Measurements from ENCODE around the gene ACE2. TPM values are rescaled to one million over a fixed set of nuclear protein-coding genes. Genes with fewer than 3 reads are reported as not detected.

The ACE2 gene
- total and polyA plus RNA-seq, 2 donors (not counting 1 experiment from before 2014, with no cell fraction given): not detected

DNA sequence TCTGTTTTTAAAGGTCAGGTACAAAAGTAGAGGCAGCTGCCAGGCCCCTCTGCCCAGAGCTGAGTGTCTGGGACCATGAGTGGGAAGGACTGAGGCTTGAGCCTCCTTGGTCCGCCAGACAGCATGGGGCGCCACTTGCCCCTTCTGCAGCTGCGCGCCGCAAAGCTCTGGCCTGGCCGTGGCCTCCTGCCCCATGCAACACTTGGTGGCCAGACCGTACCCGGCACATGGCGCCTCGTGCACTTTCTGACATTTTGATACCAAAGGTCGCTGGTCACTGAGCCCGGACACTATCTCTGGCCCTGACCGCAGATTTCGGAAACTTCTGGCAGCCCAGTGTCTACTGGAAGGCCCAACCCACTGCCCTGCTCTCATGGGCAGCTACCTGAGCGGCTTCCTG lies 45.3 kb upstream of the ACE2 start:
- no peak overlapping the region for H3K4me2 ChIP-seq (ENCODE audit: extremely low read depth, insufficient read depth, low read length)
- no peak for TF ChIP-seq EZH2 (IDR thresholded peaks at IDR 0.05; ENCODE audit: low read length, missing control alignments)
- TF ChIP-seq, protein P1, sequence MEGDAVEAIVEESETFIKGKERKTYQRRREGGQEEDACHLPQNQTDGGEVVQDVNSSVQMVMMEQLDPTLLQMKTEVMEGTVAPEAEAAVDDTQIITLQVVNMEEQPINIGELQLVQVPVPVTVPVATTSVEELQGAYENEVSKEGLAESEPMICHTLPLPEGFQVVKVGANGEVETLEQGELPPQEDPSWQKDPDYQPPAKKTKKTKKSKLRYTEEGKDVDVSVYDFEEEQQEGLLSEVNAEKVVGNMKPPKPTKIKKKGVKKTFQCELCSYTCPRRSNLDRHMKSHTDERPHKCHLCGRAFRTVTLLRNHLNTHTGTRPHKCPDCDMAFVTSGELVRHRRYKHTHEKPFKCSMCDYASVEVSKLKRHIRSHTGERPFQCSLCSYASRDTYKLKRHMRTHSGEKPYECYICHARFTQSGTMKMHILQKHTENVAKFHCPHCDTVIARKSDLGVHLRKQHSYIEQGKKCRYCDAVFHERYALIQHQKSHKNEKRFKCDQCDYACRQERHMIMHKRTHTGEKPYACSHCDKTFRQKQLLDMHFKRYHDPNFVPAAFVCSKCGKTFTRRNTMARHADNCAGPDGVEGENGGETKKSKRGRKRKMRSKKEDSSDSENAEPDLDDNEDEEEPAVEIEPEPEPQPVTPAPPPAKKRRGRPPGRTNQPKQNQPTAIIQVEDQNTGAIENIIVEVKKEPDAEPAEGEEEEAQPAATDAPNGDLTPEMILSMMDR (conservative IDR thresholded peaks at IDR 0.05 in 1 of 2, IDR thresholded peaks at IDR 0.05 in 1 of 2; ENCODE audit: low read depth in 1 of 2, low read length in 2 of 2): no peak
- no peaks in the 10 kb centered on the region for H3K27me3 ChIP-seq (ENCODE audit: control insufficient read depth, insufficient read depth, low read length)
- no peaks in the 10 kb centered on the region for H3K79me2 ChIP-seq (ENCODE audit: control insufficient read depth, insufficient read depth, low read length)
- no peak for DNase-seq (ENCODE audit: low read depth in 2 of 2)
- H4K20me1 ChIP-seq (ENCODE audit: control insufficient read depth, extremely low read depth, insufficient read depth, low read length): no peaks in the 10 kb centered on the region
- H3K36me3 ChIP-seq (ENCODE audit: control insufficient read depth, insufficient read depth, low read length): no peaks in the 10 kb centered on the region
- no peaks in the 10 kb centered on the region for H3K4me1 ChIP-seq (ENCODE audit: control insufficient read depth, extremely low read depth, insufficient read depth, low read length)
- no peaks in the 10 kb centered on the region for H3K9me3 ChIP-seq (ENCODE audit: control insufficient read depth, insufficient read depth, low read depth, low read length)
- H3K4me3 ChIP-seq (replicated peaks in 1 of 4; ENCODE audit: control extremely low read depth in 1 of 4, insufficient read depth in 1 of 4, low read depth in 3 of 4, low read length in 4 of 4): no peak overlapping the region
- no peak overlapping the region for H2AFZ ChIP-seq (ENCODE audit: low read length)
- no peak overlapping the region for H3K9ac ChIP-seq (ENCODE audit: insufficient read depth, low read length)
- H3K27ac ChIP-seq (ENCODE audit: insufficient read depth, low read length): no peak overlapping the region

DNA sequence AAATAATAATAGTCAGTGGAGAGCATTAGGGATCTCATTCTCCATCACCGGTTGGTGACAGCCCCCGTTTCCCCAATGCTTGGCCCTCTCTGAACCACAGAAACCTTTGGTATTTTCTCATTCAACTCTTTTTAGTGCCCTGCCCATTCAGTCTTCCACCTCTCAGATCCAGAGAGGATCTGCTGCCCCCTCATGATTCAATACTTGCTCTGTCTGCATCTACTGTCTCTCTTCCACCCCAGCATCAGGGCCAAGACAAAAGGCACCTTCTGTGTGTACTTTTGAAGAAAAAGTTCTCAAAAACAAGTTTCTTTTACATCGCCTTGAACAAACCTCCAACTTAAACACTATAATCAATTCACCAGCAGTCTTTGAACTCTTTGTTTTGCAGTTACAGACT lies 44.5 kb upstream of the ACE2 start:
- H2AFZ ChIP-seq (ENCODE audit: low read length): no peak overlapping the region
- no peaks in the 10 kb centered on the region for H3K4me1 ChIP-seq (ENCODE audit: control insufficient read depth, extremely low read depth, insufficient read depth, low read length)
- no peak for DNase-seq (ENCODE audit: low read depth in 2 of 2)
- TF ChIP-seq EZH2 (IDR thresholded peaks at IDR 0.05; ENCODE audit: low read length, missing control alignments): no peak
- TF ChIP-seq, protein P1 (conservative IDR thresholded peaks at IDR 0.05 in 1 of 2, IDR thresholded peaks at IDR 0.05 in 1 of 2; ENCODE audit: low read depth in 1 of 2, low read length in 2 of 2): no peak
- no peaks in the 10 kb centered on the region for H3K9me3 ChIP-seq (ENCODE audit: control insufficient read depth, insufficient read depth, low read depth, low read length)
- H3K36me3 ChIP-seq (ENCODE audit: control insufficient read depth, insufficient read depth, low read length): no peaks in the 10 kb centered on the region
- H3K4me3 ChIP-seq (replicated peaks in 1 of 4; ENCODE audit: control extremely low read depth in 1 of 4, insufficient read depth in 1 of 4, low read depth in 3 of 4, low read length in 4 of 4): no peak overlapping the region
- H3K4me2 ChIP-seq (ENCODE audit: extremely low read depth, insufficient read depth, low read length): no peak overlapping the region
- H3K27me3 ChIP-seq (ENCODE audit: control insufficient read depth, insufficient read depth, low read length): no peaks in the 10 kb centered on the region
- no peak overlapping the region for H3K9ac ChIP-seq (ENCODE audit: insufficient read depth, low read length)
- H4K20me1 ChIP-seq (ENCODE audit: control insufficient read depth, extremely low read depth, insufficient read depth, low read length): no peaks in the 10 kb centered on the region
- no peaks in the 10 kb centered on the region for H3K79me2 ChIP-seq (ENCODE audit: control insufficient read depth, insufficient read depth, low read length)
- no peak overlapping the region for H3K27ac ChIP-seq (ENCODE audit: insufficient read depth, low read length)

- Histone ChIP-seq H3K4me2 (ENCODE audit: extremely low read depth, insufficient read depth, low read length) (no peak overlapping the region), H3K4me1 (ENCODE audit: control insufficient read depth, extremely low read depth, insufficient read depth, low read length) (no peaks in the 10 kb centered on the region), H3K27me3 (ENCODE audit: control insufficient read depth, insufficient read depth, low read length) (no peaks in the 10 kb centered on the region), H3K9ac (ENCODE audit: insufficient read depth, low read length) (no peak overlapping the region), H3K27ac (ENCODE audit: insufficient read depth, low read length) (no peak overlapping the region), H3K4me3 (replicated peaks in 1 of 4; ENCODE audit: control extremely low read depth in 1 of 4, insufficient read depth in 1 of 4, low read depth in 3 of 4, low read length in 4 of 4) (no peak overlapping the region), H3K36me3 (ENCODE audit: control insufficient read depth, insufficient read depth, low read length) (no peaks in the 10 kb centered on the region), H3K9me3 (ENCODE audit: control insufficient read depth, insufficient read depth, low read depth, low read length) (no peaks in the 10 kb centered on the region), H4K20me1 (ENCODE audit: control insufficient read depth, extremely low read depth, insufficient read depth, low read length) (no peaks in the 10 kb centered on the region), H3K79me2 (ENCODE audit: control insufficient read depth, insufficient read depth, low read length) (no peaks in the 10 kb centered on the region), H2AFZ (ENCODE audit: low read length) (no peak overlapping the region)
- TF ChIP-seq, protein P1 (conservative IDR thresholded peaks at IDR 0.05 in 1 of 2, IDR thresholded peaks at IDR 0.05 in 1 of 2; ENCODE audit: low read depth in 1 of 2, low read length in 2 of 2): no peak
- no peak for TF ChIP-seq EZH2 (IDR thresholded peaks at IDR 0.05; ENCODE audit: low read length, missing control alignments)
- DNase-seq (ENCODE audit: low read depth in 2 of 2): no peak
Measured at GRCh38 chrX:15644560-15644872, 43.8 kb upstream of the ACE2 start.
